HFF-Myc (cell line): ENCODE results near the gene TTC12.

Source experiments
- DNase-seq: peaks from one replicate; pipeline ENCODE4 v3.0.0-alpha.2; 2011; ENCODE audit warnings: low read depth; ENCODE audit errors: extremely low read depth
- H3K4me3 ChIP-seq: replicated peaks from 2 replicates; pipeline ENCODE4 v1.5.1; 2011; ENCODE audit warnings: low read depth, mild to moderate bottlenecking, control low read depth, low read length
- TF ChIP-seq, protein P1 (sequence below): IDR thresholded peaks from 2 replicates; pipeline ENCODE4 v1.5.1; 2012; ENCODE audit warnings: mild to moderate bottlenecking, low read depth, low read length, control low read depth; ENCODE audit errors: missing control alignments

TTC12 gene

DNA sequence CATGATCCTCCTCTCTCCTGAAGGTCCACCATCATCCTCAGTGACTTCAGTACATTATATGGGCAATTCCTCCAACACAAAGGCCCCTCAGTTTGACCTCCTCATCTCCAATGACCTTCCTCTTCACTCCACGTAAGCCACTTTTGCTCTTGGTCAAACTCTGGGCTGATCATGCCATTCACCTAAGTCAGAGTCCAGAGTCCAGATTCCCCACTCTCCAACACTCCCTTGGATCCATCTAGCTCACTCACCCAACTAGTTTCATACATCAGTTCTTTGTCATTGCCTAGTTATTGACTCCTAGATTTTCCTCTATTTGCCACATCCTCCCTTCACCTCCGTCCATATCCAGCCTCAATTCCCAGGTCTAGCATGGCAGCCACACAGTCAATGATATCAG lies 30.5 kb upstream of the TTC12 start:
- DNase-seq: no peak
- TF ChIP-seq, protein P1, sequence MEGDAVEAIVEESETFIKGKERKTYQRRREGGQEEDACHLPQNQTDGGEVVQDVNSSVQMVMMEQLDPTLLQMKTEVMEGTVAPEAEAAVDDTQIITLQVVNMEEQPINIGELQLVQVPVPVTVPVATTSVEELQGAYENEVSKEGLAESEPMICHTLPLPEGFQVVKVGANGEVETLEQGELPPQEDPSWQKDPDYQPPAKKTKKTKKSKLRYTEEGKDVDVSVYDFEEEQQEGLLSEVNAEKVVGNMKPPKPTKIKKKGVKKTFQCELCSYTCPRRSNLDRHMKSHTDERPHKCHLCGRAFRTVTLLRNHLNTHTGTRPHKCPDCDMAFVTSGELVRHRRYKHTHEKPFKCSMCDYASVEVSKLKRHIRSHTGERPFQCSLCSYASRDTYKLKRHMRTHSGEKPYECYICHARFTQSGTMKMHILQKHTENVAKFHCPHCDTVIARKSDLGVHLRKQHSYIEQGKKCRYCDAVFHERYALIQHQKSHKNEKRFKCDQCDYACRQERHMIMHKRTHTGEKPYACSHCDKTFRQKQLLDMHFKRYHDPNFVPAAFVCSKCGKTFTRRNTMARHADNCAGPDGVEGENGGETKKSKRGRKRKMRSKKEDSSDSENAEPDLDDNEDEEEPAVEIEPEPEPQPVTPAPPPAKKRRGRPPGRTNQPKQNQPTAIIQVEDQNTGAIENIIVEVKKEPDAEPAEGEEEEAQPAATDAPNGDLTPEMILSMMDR: no peak
- no peak overlapping the region for H3K4me3 ChIP-seq

DNA sequence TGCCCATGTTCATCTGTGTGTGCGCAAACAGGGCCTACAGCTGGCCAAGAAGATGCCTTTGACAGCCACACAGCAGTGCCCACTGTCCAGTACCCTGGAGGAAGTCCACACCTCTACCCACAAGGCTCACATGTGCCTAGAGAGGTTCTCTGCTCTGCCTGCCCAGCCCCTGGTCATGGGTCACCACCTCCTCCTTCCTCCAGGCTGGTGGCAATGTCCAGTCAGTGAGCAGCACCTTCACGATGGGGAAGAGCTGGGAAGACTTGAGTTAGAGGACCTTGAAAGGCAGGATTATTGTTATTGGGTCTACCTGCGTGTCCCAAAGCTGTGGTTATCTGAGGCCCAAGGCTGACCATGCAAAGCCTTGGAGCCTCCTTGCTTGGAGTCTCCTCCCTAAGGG lies 28.4 kb upstream of the TTC12 start:
- no peak overlapping the region for H3K4me3 ChIP-seq
- no peak for DNase-seq
- TF ChIP-seq, protein P1: no peak

DNA sequence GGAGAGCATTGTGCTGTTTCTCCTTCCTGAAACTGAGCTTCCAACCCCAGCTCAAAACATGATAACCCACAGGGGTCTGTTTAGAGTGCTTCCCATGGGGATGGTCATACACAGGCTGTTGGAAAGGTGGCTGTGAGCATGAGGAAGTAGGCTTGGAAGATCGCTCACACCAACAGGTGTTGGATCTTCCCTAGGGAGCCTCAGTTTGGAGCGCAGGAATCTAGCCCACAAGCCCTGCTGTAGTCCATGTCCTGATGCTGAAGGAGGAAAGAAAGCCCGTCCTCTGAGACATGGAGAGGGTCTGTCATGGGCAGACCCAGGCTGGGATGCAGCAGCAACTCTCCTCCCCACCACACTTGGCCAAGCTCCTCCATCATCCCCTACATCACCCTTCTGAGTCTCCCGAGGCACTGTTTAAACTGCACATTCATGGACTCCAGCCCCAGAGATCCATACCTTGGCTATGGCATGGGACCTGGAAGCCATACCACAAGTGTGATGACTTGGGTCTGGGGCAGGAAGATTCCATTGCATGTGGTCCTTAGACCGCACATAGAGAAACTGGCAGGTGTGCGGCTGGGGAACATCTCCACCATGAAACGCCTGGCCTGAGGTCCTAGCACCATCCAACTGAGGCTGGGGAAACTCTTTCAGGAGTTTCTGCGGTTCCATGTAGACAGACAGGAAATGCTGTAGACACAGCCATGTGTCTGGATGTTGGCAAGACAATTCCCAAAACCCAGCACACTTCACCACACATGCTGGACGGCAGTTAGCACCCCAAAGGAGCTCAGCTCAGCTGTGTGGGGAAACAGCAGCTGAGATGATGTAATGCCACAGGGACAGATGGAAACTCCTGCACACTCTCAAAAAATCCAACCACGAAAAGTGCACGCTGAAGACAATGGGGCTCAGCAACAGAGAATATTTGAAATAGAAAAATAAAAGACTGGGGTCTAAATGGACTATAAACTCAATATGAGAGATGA lies 27.6 kb upstream of the TTC12 start:
- no peak overlapping the region for H3K4me3 ChIP-seq
- no peak for DNase-seq
- TF ChIP-seq, protein P1: no peak

DNA sequence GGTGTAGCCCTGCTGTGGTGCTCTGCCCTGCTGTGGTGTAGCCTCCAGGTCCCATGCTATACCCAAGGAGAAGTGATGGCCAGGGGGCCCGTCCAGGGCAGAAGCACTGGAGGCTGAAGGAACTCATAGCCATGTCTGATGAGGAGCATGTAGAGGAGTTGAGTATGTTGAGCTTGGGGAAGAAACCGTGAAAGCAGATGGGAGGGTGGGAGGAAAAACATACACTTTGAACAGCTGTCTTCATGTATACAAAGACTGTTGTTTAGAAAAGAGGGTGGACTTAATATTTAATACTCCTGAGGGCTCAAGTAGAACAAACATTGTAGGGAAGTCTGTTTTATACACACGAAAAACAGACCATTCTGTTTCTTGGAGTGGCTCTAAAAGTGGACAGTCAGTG lies 26.6 kb upstream of the TTC12 start:
- TF ChIP-seq, protein P1: no peak
- DNase-seq: no peak
- H3K4me3 ChIP-seq: no peak overlapping the region

DNA sequence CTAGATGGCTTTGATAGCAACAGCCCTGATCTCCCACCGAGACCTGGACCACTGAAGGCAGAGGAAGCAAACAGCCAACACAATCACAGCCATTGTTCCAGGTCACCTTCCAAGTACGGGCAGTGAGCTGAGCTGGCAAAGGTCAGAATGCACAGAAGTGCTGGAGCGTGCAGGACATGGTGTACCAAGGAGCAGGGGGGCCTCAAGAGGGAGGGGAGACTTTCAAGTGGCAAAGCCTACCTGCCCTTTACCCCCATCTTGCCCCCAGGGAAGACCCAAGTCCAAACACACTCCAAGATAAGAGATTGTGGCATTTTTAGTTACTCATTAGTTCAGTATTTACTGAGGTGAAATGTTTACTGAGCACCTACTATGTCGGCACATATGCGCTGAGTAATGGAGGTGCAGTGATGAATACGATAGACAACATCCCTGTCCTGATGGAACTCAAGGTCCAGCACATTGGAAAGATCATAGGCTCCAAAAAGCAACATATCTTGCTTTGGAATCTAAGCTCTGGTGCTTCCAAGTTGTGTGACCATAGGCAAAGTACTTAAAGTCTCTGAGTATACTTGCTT lies 26.0 kb upstream of the TTC12 start:
- TF ChIP-seq, protein P1: no peak
- no peak for DNase-seq

DNA sequence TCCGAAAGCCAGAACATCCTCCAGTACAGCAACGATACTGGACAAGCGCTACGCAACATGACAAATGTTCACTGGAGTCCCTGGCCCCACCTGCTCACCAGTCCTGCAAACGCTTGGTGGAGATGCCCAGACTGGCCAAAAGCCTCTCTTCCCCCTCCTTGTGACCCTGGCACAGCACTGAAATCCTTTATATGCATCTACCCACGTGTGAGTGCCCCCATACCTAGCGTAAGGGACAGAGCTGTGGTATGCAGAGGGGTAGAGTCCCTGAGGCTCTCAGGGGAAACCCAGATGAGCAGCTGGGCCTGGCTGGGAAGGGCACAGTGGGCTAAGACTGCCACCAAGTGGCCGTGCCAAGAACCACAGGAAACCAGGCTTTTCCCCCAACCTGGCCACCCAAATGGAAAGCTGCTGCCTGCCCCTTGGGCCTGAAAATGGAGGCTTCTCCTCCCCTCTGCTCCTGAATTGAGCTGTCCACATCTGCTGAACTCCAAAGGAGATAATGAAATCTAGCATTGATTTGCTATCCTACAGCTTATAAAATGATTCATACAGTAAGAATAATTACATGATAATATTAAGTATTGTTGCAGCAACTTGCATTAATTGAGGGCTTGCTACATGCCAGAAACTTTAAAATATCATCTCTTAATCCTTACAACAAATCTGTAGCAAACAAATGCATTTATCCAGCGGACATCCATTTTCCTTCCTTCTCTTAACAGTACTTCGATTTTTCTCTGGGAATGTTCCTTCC lies 24.8 kb upstream of the TTC12 start:
- DNase-seq: peak; percentile 19
- H3K4me3 ChIP-seq: no peak overlapping the region
- TF ChIP-seq, protein P1: peak; percentile 90

More for the DNA sequence above, 26.0 kb upstream of the TTC12 start:
- H3K4me3 ChIP-seq: no peak overlapping the region
